Measurements from ENCODE around the gene ROCK1. TPM values are rescaled to one million over a fixed set of nuclear protein-coding genes. Genes with fewer than 3 reads are reported as not detected.
"Not testable (repeated sequence)": the region's sequence is repeated elsewhere in the genome, so short reads cannot be mapped to it uniquely, and the experiment has no call there.

The ROCK1 gene
- total RNA-seq, 4 donors from 2014 or later, result 17.6 to 58.2 (median 24.8) TPM

DNA sequence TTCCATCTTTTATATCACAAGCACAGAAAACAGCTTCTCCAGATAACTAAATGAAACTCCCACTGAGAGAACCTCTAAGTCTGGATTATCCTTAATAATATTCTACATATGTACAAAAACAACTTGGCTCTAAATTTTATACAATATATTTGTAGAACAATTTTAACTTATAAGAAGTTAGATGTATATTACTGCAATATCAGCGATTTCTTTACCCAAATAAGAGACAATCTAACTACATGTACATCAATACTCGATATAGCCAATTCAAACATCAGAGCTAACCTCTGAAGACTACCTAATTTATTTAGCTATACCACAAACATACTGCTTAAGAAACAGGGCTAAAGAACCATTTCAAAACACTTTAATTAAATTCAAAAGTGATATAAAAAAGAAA lies 148.6 kb downstream of the ROCK1 start:
- intact Hi-C loops (cut with DNase I), result no loop called here
- DNase-seq, result no peak

DNA sequence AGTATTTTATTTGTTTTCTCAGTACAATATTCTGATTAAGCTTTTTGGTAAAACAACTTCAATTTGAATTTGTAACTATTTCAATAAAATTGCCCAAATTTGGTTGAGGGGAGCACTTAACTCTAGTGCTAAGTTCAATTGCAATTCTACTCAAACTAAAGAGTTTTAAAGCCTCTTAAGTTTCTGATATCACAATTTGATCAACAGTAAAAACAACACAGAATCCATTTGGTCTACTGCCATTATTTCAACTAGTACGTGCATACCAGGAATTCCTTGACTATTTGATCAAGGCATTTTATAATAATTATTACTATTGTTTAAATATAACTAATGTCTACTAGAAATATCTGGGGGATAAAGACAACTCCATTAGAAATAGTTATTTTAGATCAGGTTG lies 150.9 kb downstream of the ROCK1 start:
- TF ChIP-seq, protein P1, sequence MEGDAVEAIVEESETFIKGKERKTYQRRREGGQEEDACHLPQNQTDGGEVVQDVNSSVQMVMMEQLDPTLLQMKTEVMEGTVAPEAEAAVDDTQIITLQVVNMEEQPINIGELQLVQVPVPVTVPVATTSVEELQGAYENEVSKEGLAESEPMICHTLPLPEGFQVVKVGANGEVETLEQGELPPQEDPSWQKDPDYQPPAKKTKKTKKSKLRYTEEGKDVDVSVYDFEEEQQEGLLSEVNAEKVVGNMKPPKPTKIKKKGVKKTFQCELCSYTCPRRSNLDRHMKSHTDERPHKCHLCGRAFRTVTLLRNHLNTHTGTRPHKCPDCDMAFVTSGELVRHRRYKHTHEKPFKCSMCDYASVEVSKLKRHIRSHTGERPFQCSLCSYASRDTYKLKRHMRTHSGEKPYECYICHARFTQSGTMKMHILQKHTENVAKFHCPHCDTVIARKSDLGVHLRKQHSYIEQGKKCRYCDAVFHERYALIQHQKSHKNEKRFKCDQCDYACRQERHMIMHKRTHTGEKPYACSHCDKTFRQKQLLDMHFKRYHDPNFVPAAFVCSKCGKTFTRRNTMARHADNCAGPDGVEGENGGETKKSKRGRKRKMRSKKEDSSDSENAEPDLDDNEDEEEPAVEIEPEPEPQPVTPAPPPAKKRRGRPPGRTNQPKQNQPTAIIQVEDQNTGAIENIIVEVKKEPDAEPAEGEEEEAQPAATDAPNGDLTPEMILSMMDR (IDR thresholded peaks at IDR 0.05), result no peak
- TF ChIP-seq POLR2A (IDR thresholded peaks at IDR 0.05), result no peak
- intact Hi-C loops (cut with DNase I), result no loop called here
- Histone ChIP-seq H3K9me3 (no peaks in the 10 kb centered on the region), H3K27ac (no peak overlapping the region), H3K36me3 (peaks cover 0 to 46% (median 0%) of the 10 kb centered on the region in 3 donors), H3K4me1 (no peaks in the 10 kb centered on the region), H3K27me3 (no peaks in the 10 kb centered on the region), H3K4me3 (no peak overlapping the region)
- no peak for DNase-seq
- 67 to 90% methylated on average over 1 of the region's 1 CpG for WGBS, 2 donors

More for the DNA sequence above, 148.6 kb downstream of the ROCK1 start:
- Histone ChIP-seq H3K9me3 (no peaks in the 10 kb centered on the region), H3K4me1 (no peaks in the 10 kb centered on the region), H3K4me3 (no peak overlapping the region), H3K27me3 (no peaks in the 10 kb centered on the region), H3K36me3 (peaks cover 0 to 53% (median under 1%) of the 10 kb centered on the region in 3 donors), H3K27ac (no peak overlapping the region)
- 88 to 100% methylated on average over 2 of the region's 2 CpGs for WGBS, 2 donors
- TF ChIP-seq, protein P1 (IDR thresholded peaks at IDR 0.05), result no peak
- no peak for TF ChIP-seq POLR2A (IDR thresholded peaks at IDR 0.05)

DNA sequence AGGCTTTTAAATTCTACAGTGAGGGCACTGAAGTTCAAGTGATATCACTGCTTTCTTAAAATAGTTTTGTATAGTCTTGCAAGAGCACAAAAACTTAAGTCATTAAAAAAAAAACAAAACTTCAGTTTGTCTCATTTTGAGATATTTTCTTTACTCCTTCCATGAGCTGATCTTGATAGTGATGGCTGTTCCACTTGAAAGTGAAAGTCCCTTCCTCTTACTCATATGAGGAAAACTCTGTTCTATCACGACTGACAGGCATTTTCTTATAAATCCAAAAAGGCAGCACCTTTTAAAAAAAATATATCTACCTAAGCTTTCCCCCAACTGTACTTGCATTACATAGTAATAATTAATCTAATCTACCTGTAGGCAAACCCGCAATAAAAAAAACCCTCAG lies 160.8 kb downstream of the ROCK1 start:
- H3K27me3 ChIP-seq; H3K27ac ChIP-seq; H3K4me3 ChIP-seq; H3K4me1 ChIP-seq; intact Hi-C loops (cut with DNase I); H3K9me3 ChIP-seq; DNase-seq: not testable (repeated sequence)
- H3K36me3 ChIP-seq, result peaks cover 0 to 29% (median 0%) of the 10 kb centered on the region in 3 donors
- 61 to 79% methylated on average over 2 of the region's 2 CpGs for WGBS, 2 donors

Small RNA genes lying within 50 kb of the gene (small RNA-seq; reads per million reads assigned to genes)
- 0 reads per million in 4 donors for gene RNU6-120P

Other genes with a start within 250 kb of the ROCK1 start
- under 1 TPM in 3 of 4 donors, not detected in 1; 0.12 to 0.95 (median 0.66) TPM for gene GREB1L, start 130.4 kb upstream of the ROCK1 start, total RNA-seq